HepG2 (cell line): ENCODE results near the gene TRPV5.

Source experiments
- CHCHD3 ChIP-seq: sonication (generic); formaldehyde crosslinking; IDR thresholded peaks from 2 replicates; pipeline ENCODE4 v1.8.0; 2022; ENCODE audit warnings: mild to moderate bottlenecking, missing genetic modification reagents, moderate library complexity
- CTCF ChIP-seq: sonication (generic); formaldehyde crosslinking; IDR thresholded peaks from 2 replicates; pipeline ENCODE4 v1.5.0; 2020; ENCODE audit warnings: mild to moderate bottlenecking, missing genetic modification reagents, moderate library complexity
- DMTF1 ChIP-seq: sonication (generic); formaldehyde crosslinking; IDR thresholded peaks from 2 replicates; pipeline ENCODE4 v1.4.0; 2020; ENCODE audit warnings: mild to moderate bottlenecking, missing genetic modification reagents
- EP300 ChIP-seq, 3 experiments: sonication (generic) in 1 of 3; formaldehyde crosslinking in 1 of 3; IDR thresholded peaks; 2 replicates each; pipeline versions ENCODE4 v1.5.1 to v1.6.1; 2011 to 2020; ENCODE audit warnings: low read depth in 2 of 3, low read length in 2 of 3, borderline replicate concordance in 1 of 3, improper control_type of control experiment in 1 of 3, mild to moderate bottlenecking in 1 of 3, missing genetic modification reagents in 1 of 3, moderate library complexity in 1 of 3
- FOXK2 ChIP-seq: fragments of 450-650 bp; IDR thresholded peaks from 2 replicates; pipeline ENCODE4 v1.6.1; 2016
- GTF2F1 ChIP-seq: fragments of 150-350 bp; IDR thresholded peaks from 2 replicates; pipeline ENCODE4 v1.6.1; 2014; ENCODE audit warnings: low read length
- KLF6 ChIP-seq: IDR thresholded peaks from 2 replicates; pipeline ENCODE4 v1.8.0; 2016; ENCODE audit warnings: missing biosample characterization, missing genetic modification reagents
- SP1 ChIP-seq, 2 experiments: fragments of 450-650 bp in 1 of 2; sonication (generic) in 1 of 2; formaldehyde crosslinking in 1 of 2; IDR thresholded peaks; 2 replicates each; pipeline versions ENCODE4 v1.4.0 to v1.6.1; 2016 to 2020; ENCODE audit warnings: missing genetic modification reagents in 1 of 2
- STAT6 ChIP-seq: sonication (generic); formaldehyde crosslinking; IDR thresholded peaks from 2 replicates; pipeline ENCODE4 v1.4.0; 2020; ENCODE audit warnings: missing genetic modification reagents, mild to moderate bottlenecking, borderline replicate concordance
- TARDBP ChIP-seq: sonication (generic); formaldehyde crosslinking; IDR thresholded peaks from 2 replicates; pipeline ENCODE4 v1.8.0; 2022; ENCODE audit warnings: mild to moderate bottlenecking, missing genetic modification reagents
- ZNF264 ChIP-seq: sonication (generic); formaldehyde crosslinking; IDR thresholded peaks from 2 replicates; pipeline ENCODE4 v1.4.0; 2020; ENCODE audit warnings: missing genetic modification reagents

- no peak for TF ChIP-seq DMTF1
- TF ChIP-seq FOXK2 = no peak
- TF ChIP-seq SP1 (IDR thresholded peaks at IDR 0.05) = no peak
- TF ChIP-seq SP1 (CRISPR knock-in tag; IDR thresholded peaks at IDR 0.05) = no peak
- TF ChIP-seq TARDBP = no peak
- TF ChIP-seq CHCHD3 (CRISPR knock-in tag) = no peak
- TF ChIP-seq ZNF264 = no peak
- no peak for TF ChIP-seq KLF6 (CRISPR knock-in tag)
- no peak for TF ChIP-seq STAT6 (CRISPR knock-in tag)
- TF ChIP-seq CTCF (CRISPR knock-in tag) = no peak
- no peak for TF ChIP-seq GTF2F1
- TF ChIP-seq EP300 (IDR thresholded peaks at IDR 0.05; ENCODE audit: low read depth in 2 of 2, low read length in 2 of 2) = no peak
- TF ChIP-seq EP300 (CRISPR knock-in tag; IDR thresholded peaks at IDR 0.05; ENCODE audit: borderline replicate concordance) = no peak
These were observed 67.8 kb downstream of the TRPV5 start for GRCh38 chr7:142865766-142866165.
